Measurements from ENCODE around the gene SPARCL1. TPM values are rescaled to one million over a fixed set of nuclear protein-coding genes. Genes with fewer than 3 reads are reported as not detected.

Gene SPARCL1
- total and polyA plus RNA-seq, 11 donors: 163 to 829 (median 250) TPM

GRCh38 chr4:87530229-87530628, 1.1 kb upstream of the SPARCL1 start:
- no peaks in the 10 kb centered on the region for H3K27me3 ChIP-seq
- peak overlapping the region; percentile 74 to 93 (median 84) for H3K27ac ChIP-seq
- DNase-seq: no peak
- no peaks in the 10 kb centered on the region for H3K36me3 ChIP-seq
- H3K9me3 ChIP-seq: peaks cover 0 to 5% (median 0%) of the 10 kb centered on the region in 12 donors
- intact Hi-C loops (cut with DNase I): loop anchor here in 2 of 10 donors (5.0 to 10.0 kb wide), 2 partner anchors 108 to 145 kb away; partner anchors contain the start of gene NUDT9 (in 1 of the 2)
- no peak for ATAC-seq
- peaks cover 0 to 42% (median 27%) of the 10 kb centered on the region in 12 donors for H3K4me1 ChIP-seq
- peak overlapping the region; percentile 5 to 64 (median 60) for H3K4me3 ChIP-seq
- no peak for TF ChIP-seq POLR2A (IDR thresholded peaks at IDR 0.05)
- TF ChIP-seq CTCF (IDR thresholded peaks at IDR 0.05): no peak
- WGBS, 4 donors: 31 to 51% (median 43%) methylated on average over 1 of the region's 1 CpG

GRCh38 chr4:87527431-87528220, 1.6 kb downstream of the SPARCL1 start:
- ATAC-seq (peak in 3 of 4 donors; percentile 13 to 41 (median 39)), DNase-seq (peak in 2 of 5 donors; percentile 29 to 32)
- TF ChIP-seq POLR2A (IDR thresholded peaks at IDR 0.05): peak in 1 of 2 donors; percentile 47
- TF ChIP-seq CTCF (IDR thresholded peaks at IDR 0.05): no peak
- peak overlapping the region; percentile 5 to 64 (median 60) for H3K4me3 ChIP-seq
- peaks cover 0 to 17% (median 0%) of the 10 kb centered on the region in 9 donors for H3K36me3 ChIP-seq
- no peaks in the 10 kb centered on the region for H3K27me3 ChIP-seq
- peaks cover 0 to 62% (median 38%) of the 10 kb centered on the region in 12 donors for H3K4me1 ChIP-seq
- H3K9me3 ChIP-seq: peaks cover 0 to 14% (median 4%) of the 10 kb centered on the region in 12 donors
- intact Hi-C loops (cut with DNase I): loop anchor here in 5 of 10 donors (2.0 to 5.0 kb wide), 3 partner anchors 35 to 40 kb away; no protein-coding TSS in a partner anchor
- WGBS, 4 donors: 10 to 37% (median 26%) methylated on average over 2 of the region's 2 CpGs
- peak overlapping the region; percentile 74 to 93 (median 84) for H3K27ac ChIP-seq

GRCh38 chr4:87525636-87526295, 3.4 kb downstream of the SPARCL1 start:
- intact Hi-C loops (cut with DNase I): loop anchor here in 4 of 10 donors (5.0 kb wide), 2 partner anchors 33 to 38 kb away; no protein-coding TSS in a partner anchor
- peak overlapping the region; percentile 5 to 64 (median 60) for H3K4me3 ChIP-seq
- DNase-seq (no peak), ATAC-seq (peak in 3 of 4 donors; percentile 39 to 57 (median 55))
- peak overlapping the region; percentile 74 to 93 (median 84) for H3K27ac ChIP-seq
- H3K4me1 ChIP-seq: peaks cover 0 to 62% (median 40%) of the 10 kb centered on the region in 12 donors
- peaks cover 0 to 14% (median 4%) of the 10 kb centered on the region in 12 donors for H3K9me3 ChIP-seq
- H3K36me3 ChIP-seq: peaks cover 0 to 17% (median 0%) of the 10 kb centered on the region in 9 donors
- TF ChIP-seq POLR2A (IDR thresholded peaks at IDR 0.05): peak in 1 of 2 donors; percentile 61
- TF ChIP-seq CTCF (IDR thresholded peaks at IDR 0.05): no peak
- no peaks in the 10 kb centered on the region for H3K27me3 ChIP-seq
- 34 to 46% (median 36%) methylated on average over 3 of the region's 3 CpGs for WGBS, 4 donors
